ENCODE results near the gene AKNAD1.

The AKNAD1 gene

GRCh38 chr1:108780937-108781574, 75.8 kb downstream of the AKNAD1 start:
- no peak for DNase-seq

- no peak for DNase-seq
These were observed 77.4 kb downstream of the AKNAD1 start for GRCh38 chr1:108779455-108779854.

- no peak for DNase-seq
These were observed 79.1 kb downstream of the AKNAD1 start for GRCh38 chr1:108777839-108778238.

- DNase-seq: no peak
These were observed 89.2 kb downstream of the AKNAD1 start for GRCh38 chr1:108767708-108768107.

- DNase-seq: no peak
These were observed 89.8 kb downstream of the AKNAD1 start for GRCh38 chr1:108767115-108767514.
